ENCODE data around the gene COL24A1. TPM values are rescaled to one million over a fixed set of nuclear protein-coding genes. Genes with fewer than 3 reads are reported as not detected.

Gene COL24A1
- total and polyA plus RNA-seq, 2 donors (not counting 1 experiment from before 2014, with no cell fraction given): not detected

DNA sequence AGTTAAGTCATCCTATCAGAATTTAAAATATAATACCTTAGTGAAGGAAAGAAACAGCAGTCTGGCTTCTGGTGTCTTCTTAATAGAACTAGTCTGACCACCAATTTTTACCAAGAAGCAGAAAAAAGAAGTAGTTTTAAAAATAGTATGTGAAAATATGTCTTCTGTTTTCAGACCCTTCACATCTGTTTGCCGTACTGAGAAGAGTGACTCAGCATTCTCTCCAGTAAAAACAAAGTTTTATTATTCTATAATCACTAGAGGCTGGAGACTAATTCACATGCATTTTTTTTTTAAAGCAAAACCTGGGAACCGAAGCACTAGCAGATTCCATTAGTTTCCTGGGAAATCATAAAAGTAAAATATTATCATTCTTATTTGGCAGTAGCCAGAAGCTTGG is 163.8 kb downstream of the COL24A1 start:
- no peaks in the 10 kb centered on the region for H3K79me2 ChIP-seq (ENCODE audit: control insufficient read depth, insufficient read depth, low read length)
- H3K4me2 ChIP-seq (replicated peaks; ENCODE audit: low read depth, low read length, poor library complexity, severe bottlenecking): no peak overlapping the region
- Mint-ChIP-seq H3K4me3 (no peak overlapping the region), H3K27me3 (peaks cover 9% of the 10 kb centered on the region), H3K4me1 (no peaks in the 10 kb centered on the region), H3K9me3 (ENCODE audit: insufficient read depth) (no peaks in the 10 kb centered on the region), H3K27ac (no peak overlapping the region)
- no CpG with 5 or more reads among the region's 2 CpGs for WGBS (ENCODE audit: insufficient coverage)
- no peaks in the 10 kb centered on the region for H3K9me3 ChIP-seq (ENCODE audit: control extremely low read depth in 1 of 3, control insufficient read depth in 2 of 3, insufficient read depth in 1 of 3, low read length in 2 of 3)
- no peaks in the 10 kb centered on the region for H3K36me3 ChIP-seq (replicated peaks in 1 of 2; ENCODE audit: control extremely low read depth in 1 of 2, control insufficient read depth in 1 of 2, extremely low read depth in 1 of 2, insufficient read depth in 2 of 2, low read length in 1 of 2)
- no peaks in the 10 kb centered on the region for H3K4me1 ChIP-seq (ENCODE audit: control insufficient read depth in 2 of 2, insufficient read depth in 2 of 2, low read length in 2 of 2)
- CTCF ChIA-PET: no interaction called here
- H3K4me3 ChIP-seq (ENCODE audit: control extremely low read depth in 1 of 5, extremely low read depth in 1 of 5, insufficient read depth in 1 of 5, low read depth in 2 of 5, low read length in 4 of 5): no peak overlapping the region
- H4K20me1 ChIP-seq (ENCODE audit: control insufficient read depth, insufficient read depth, low read length, poor library complexity, severe bottlenecking): no peaks in the 10 kb centered on the region
- TF ChIP-seq, protein P1, sequence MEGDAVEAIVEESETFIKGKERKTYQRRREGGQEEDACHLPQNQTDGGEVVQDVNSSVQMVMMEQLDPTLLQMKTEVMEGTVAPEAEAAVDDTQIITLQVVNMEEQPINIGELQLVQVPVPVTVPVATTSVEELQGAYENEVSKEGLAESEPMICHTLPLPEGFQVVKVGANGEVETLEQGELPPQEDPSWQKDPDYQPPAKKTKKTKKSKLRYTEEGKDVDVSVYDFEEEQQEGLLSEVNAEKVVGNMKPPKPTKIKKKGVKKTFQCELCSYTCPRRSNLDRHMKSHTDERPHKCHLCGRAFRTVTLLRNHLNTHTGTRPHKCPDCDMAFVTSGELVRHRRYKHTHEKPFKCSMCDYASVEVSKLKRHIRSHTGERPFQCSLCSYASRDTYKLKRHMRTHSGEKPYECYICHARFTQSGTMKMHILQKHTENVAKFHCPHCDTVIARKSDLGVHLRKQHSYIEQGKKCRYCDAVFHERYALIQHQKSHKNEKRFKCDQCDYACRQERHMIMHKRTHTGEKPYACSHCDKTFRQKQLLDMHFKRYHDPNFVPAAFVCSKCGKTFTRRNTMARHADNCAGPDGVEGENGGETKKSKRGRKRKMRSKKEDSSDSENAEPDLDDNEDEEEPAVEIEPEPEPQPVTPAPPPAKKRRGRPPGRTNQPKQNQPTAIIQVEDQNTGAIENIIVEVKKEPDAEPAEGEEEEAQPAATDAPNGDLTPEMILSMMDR (IDR thresholded peaks at IDR 0.05): no peak
- no peak for TF ChIP-seq EZH2 (IDR thresholded peaks at IDR 0.05; ENCODE audit: borderline replicate concordance, insufficient read depth, low read depth, low read length, poor library complexity, severe bottlenecking)
- no peak overlapping the region for H3K9ac ChIP-seq (ENCODE audit: low read length)
- H2AFZ ChIP-seq (ENCODE audit: insufficient read depth, low read depth, low read length, poor library complexity, severe bottlenecking): no peak overlapping the region
- no peak overlapping the region for H3K27ac ChIP-seq (ENCODE audit: low read length in 2 of 2)
- DNase-seq (no peak), ATAC-seq (ENCODE audit: low read depth) (no peak)
- no peaks in the 10 kb centered on the region for H3K27me3 ChIP-seq (replicated peaks in 1 of 4; ENCODE audit: control extremely low read depth in 1 of 4, control insufficient read depth in 3 of 4, insufficient read depth in 4 of 4, low read length in 3 of 4)
- intact Hi-C loops (cut with micrococcal nuclease): no loop called here
- POLR2A ChIA-PET: no interaction called here

DNA sequence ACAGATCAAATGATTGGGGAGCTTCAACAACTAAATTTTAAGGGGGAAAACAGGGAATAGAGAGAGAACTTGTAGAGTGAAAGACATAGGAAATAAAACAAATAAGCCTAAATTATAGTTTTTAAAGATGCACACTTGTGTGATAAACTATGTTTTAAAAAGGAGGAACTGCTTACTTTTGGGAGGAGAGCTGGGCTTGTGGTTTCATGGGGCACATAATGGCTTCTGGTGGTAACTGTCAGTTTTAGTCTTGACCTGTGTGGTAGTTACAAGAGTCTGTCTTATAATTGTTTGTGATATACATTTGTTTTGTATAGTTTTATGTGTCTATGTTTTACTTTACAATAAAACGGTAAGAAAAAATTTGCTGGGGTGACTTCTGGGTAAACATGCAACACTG is 165.3 kb downstream of the COL24A1 start:
- CTCF ChIA-PET: no interaction called here
- POLR2A ChIA-PET: no interaction called here
- TF ChIP-seq EZH2 (IDR thresholded peaks at IDR 0.05; ENCODE audit: borderline replicate concordance, insufficient read depth, low read depth, low read length, poor library complexity, severe bottlenecking): no peak
- TF ChIP-seq, protein P1 (IDR thresholded peaks at IDR 0.05): no peak
- Mint-ChIP-seq H3K9me3 (ENCODE audit: insufficient read depth) (no peaks in the 10 kb centered on the region), H3K4me3 (no peak overlapping the region), H3K4me1 (no peaks in the 10 kb centered on the region), H3K27me3 (peaks cover 9% of the 10 kb centered on the region), H3K27ac (no peak overlapping the region)
- no peak overlapping the region for H2AFZ ChIP-seq (ENCODE audit: insufficient read depth, low read depth, low read length, poor library complexity, severe bottlenecking)
- no peak for ATAC-seq (ENCODE audit: low read depth)
- no peaks in the 10 kb centered on the region for H3K36me3 ChIP-seq (replicated peaks in 1 of 2; ENCODE audit: control extremely low read depth in 1 of 2, control insufficient read depth in 1 of 2, extremely low read depth in 1 of 2, insufficient read depth in 2 of 2, low read length in 1 of 2)
- no peaks in the 10 kb centered on the region for H3K4me1 ChIP-seq (ENCODE audit: control insufficient read depth in 2 of 2, insufficient read depth in 2 of 2, low read length in 2 of 2)
- H3K27me3 ChIP-seq (replicated peaks in 1 of 4; ENCODE audit: control extremely low read depth in 1 of 4, control insufficient read depth in 3 of 4, insufficient read depth in 4 of 4, low read length in 3 of 4): no peaks in the 10 kb centered on the region
- intact Hi-C loops (cut with micrococcal nuclease): no loop called here
- H3K4me2 ChIP-seq (replicated peaks; ENCODE audit: low read depth, low read length, poor library complexity, severe bottlenecking): no peak overlapping the region
- no peaks in the 10 kb centered on the region for H3K79me2 ChIP-seq (ENCODE audit: control insufficient read depth, insufficient read depth, low read length)
- H4K20me1 ChIP-seq (ENCODE audit: control insufficient read depth, insufficient read depth, low read length, poor library complexity, severe bottlenecking): no peaks in the 10 kb centered on the region
- H3K4me3 ChIP-seq (ENCODE audit: control extremely low read depth in 1 of 5, extremely low read depth in 1 of 5, insufficient read depth in 1 of 5, low read depth in 2 of 5, low read length in 4 of 5): no peak overlapping the region
- no peak for DNase-seq
- no peak overlapping the region for H3K27ac ChIP-seq (ENCODE audit: low read length in 2 of 2)
- H3K9ac ChIP-seq (ENCODE audit: low read length): no peak overlapping the region
- no CpG with 5 or more reads among the region's 1 CpG for WGBS (ENCODE audit: insufficient coverage)
- H3K9me3 ChIP-seq (ENCODE audit: control extremely low read depth in 1 of 3, control insufficient read depth in 2 of 3, insufficient read depth in 1 of 3, low read length in 2 of 3): no peaks in the 10 kb centered on the region
